GM18951 (cell line): ENCODE results near the gene MYO1H.
"Not testable (repeated sequence)": the region's sequence is repeated elsewhere in the genome, so short reads cannot be mapped to it uniquely, and the experiment has no call there.

Experiments
- POLR2A ChIP-seq: IDR thresholded peaks from 4 replicates; pipeline ENCODE4 v1.6.1; 2011; ENCODE audit warnings: mild to moderate bottlenecking; ENCODE audit not compliant: insufficient read length, insufficient read depth; ENCODE audit errors: extremely low read depth
- in situ Hi-C: fragments of 300-500 bp; cut with MboI; formaldehyde crosslinking; loops from one replicate; pipeline ENCODE4 v1.12.0; 2022; ENCODE audit warnings: low sequenced_read_pairs, mixed read lengths, inconsistent platforms; ENCODE audit not compliant: unreplicated experiment

MYO1H gene

GRCh38 chr12:109418848-109419480, 71.3 kb downstream of the MYO1H start:
- in situ Hi-C loops: no loop called here

GRCh38 chr12:109421355-109422087, 73.8 kb downstream of the MYO1H start:
- in situ Hi-C loops: no loop called here
- no peak for TF ChIP-seq POLR2A

More at GRCh38 chr12:109418848-109419480, 71.3 kb downstream of the MYO1H start:
- no peak for TF ChIP-seq POLR2A

GRCh38 chr12:109422251-109422650, 74.6 kb downstream of the MYO1H start:
- TF ChIP-seq POLR2A: no peak
- in situ Hi-C loops: no loop called here

GRCh38 chr12:109423392-109423791, 75.7 kb downstream of the MYO1H start:
- no peak for TF ChIP-seq POLR2A
- in situ Hi-C loops: no loop called here

GRCh38 chr12:109428037-109428629, 80.4 kb downstream of the MYO1H start:
- TF ChIP-seq POLR2A: no peak

GRCh38 chr12:109428804-109429203, 81.1 kb downstream of the MYO1H start:
- in situ Hi-C loops: not testable (repeated sequence)

More at GRCh38 chr12:109428037-109428629, 80.4 kb downstream of the MYO1H start:
- in situ Hi-C loops: no loop called here

GRCh38 chr12:109430244-109430643, 82.5 kb downstream of the MYO1H start:
- TF ChIP-seq POLR2A: no peak
- in situ Hi-C loops: no loop called here

- TF ChIP-seq POLR2A: no peak
- in situ Hi-C loops: no loop called here
These were observed 84.7 kb downstream of the MYO1H start for GRCh38 chr12:109432431-109432830.

- TF ChIP-seq POLR2A: no peak
- in situ Hi-C loops: no loop called here
These were observed 85.2 kb downstream of the MYO1H start for GRCh38 chr12:109432842-109433304.

- no peak for TF ChIP-seq POLR2A
- in situ Hi-C loops: no loop called here
These were observed 85.9 kb downstream of the MYO1H start for GRCh38 chr12:109433618-109434017.

- TF ChIP-seq POLR2A: no peak
- in situ Hi-C loops: no loop called here
These were observed 86.9 kb downstream of the MYO1H start for GRCh38 chr12:109434582-109434981.

GRCh38 chr12:109435428-109436187, 87.9 kb downstream of the MYO1H start:
- no peak for TF ChIP-seq POLR2A
- in situ Hi-C loops: no loop called here

- TF ChIP-seq POLR2A: no peak
- in situ Hi-C loops: no loop called here
These were observed 88.5 kb downstream of the MYO1H start for GRCh38 chr12:109436188-109436560.
